Endothelial cell of umbilical vein (primary cell): Measurements from ENCODE around the gene ZBTB21. TPM values are rescaled to one million over a fixed set of nuclear protein-coding genes. Genes with fewer than 3 reads are reported as not detected.

Experiments
- BruUV-seq: library from RNA; stranded (reverse); fragments of 400-500 nt; replicated peaks from 2 replicates; lab custom pipeline; 2021; lab: Mats Ljungman, UMichigan
- CTCF ChIA-PET: fragments of 300-600, 350-600 bp; sonication (Branson Sonifier 250); formaldehyde crosslinking; loops from one replicate; lab custom pipeline; 2021; ENCODE audit warnings: antibody characterized with exemption, inconsistent platforms; lab: Charles Lee
- POLR2A ChIA-PET: fragments of 300-600, 350-600 bp; sonication (Branson Sonifier 250); formaldehyde crosslinking; loops from one replicate; lab custom pipeline; 2021; ENCODE audit warnings: antibody characterized with exemption, inconsistent platforms; lab: Charles Lee
- DNase-seq: peaks from one replicate; pipeline ENCODE4 v3.0.0-alpha.2; 2011; ENCODE audit warnings: low read depth, low spot score
- FAIRE-seq: peaks from 2 replicates; lab custom pipeline; 2011; peaks lifted over from hg19 to GRCh38; lab: Jason Lieb, UNC
- H2AFZ ChIP-seq: 2 replicates; pipeline ENCODE4 v1.6.0; 2012; ENCODE audit warnings: low read depth, low read length, control low read depth, inconsistent platforms
- H3K27ac ChIP-seq: 2 replicates; pipeline ENCODE4 v1.5.1; 2011; ENCODE audit warnings: low read depth, mild to moderate bottlenecking, control low read depth, low read length, moderate library complexity; ENCODE audit not compliant: insufficient read depth
- H3K27me3 ChIP-seq, 2 experiments: 2 replicates each; pipeline versions ENCODE4 v1.6.0 to v1.6.1; 2011; ENCODE audit warnings: low read length in 2 of 2, mixed read lengths in 1 of 2; ENCODE audit not compliant: control insufficient read depth in 2 of 2, insufficient read depth in 2 of 2
- H3K36me3 ChIP-seq, 2 experiments: 2 replicates in 1 of 2; 3 replicates in 1 of 2; pipeline ENCODE4 v1.5.1; 2011; ENCODE audit warnings: low read length in 2 of 2, mild to moderate bottlenecking in 1 of 2, moderate library complexity in 1 of 2; ENCODE audit not compliant: control insufficient read depth in 2 of 2, insufficient read depth in 2 of 2; ENCODE audit errors: extremely low read depth in 1 of 2
- H3K4me1 ChIP-seq: 3 replicates; pipeline ENCODE4 v1.5.1; 2011; ENCODE audit warnings: mild to moderate bottlenecking, low read length; ENCODE audit not compliant: control insufficient read depth, insufficient read depth; ENCODE audit errors: extremely low read depth
- H3K4me2 ChIP-seq: 2 replicates; pipeline ENCODE4 v1.6.1; 2011; ENCODE audit warnings: low read length, control low read depth, mixed read lengths; ENCODE audit not compliant: insufficient read depth
- H3K4me3 ChIP-seq, 3 experiments: fragments of 200-600 bp in 1 of 3; sonication (generic), shearing (Covaris generic) in 1 of 3; replicated peaks in 1 of 3; 2 replicates each; pipeline ENCODE4 v1.5.1; 2011 to 2016; ENCODE audit warnings: control low read depth in 3 of 3, low read length in 3 of 3, mild to moderate bottlenecking in 2 of 3, inconsistent platforms in 1 of 3, low read depth in 1 of 3, moderate library complexity in 1 of 3; ENCODE audit not compliant: insufficient read depth in 1 of 3
- H3K79me2 ChIP-seq: 2 replicates; pipeline ENCODE4 v1.6.0; 2012; ENCODE audit warnings: low read length, inconsistent platforms; ENCODE audit not compliant: control insufficient read depth, insufficient read depth
- H3K9ac ChIP-seq: replicated peaks from 2 replicates; pipeline ENCODE3; 2011; ENCODE audit warnings: low read length, control low read depth; ENCODE audit not compliant: insufficient read depth; ENCODE audit errors: extremely low read depth
- H3K9me1 ChIP-seq: replicated peaks from 3 replicates; pipeline ENCODE4 v1.6.0; 2011; ENCODE audit warnings: mild to moderate bottlenecking, low read length; ENCODE audit not compliant: control insufficient read depth, insufficient read depth; ENCODE audit errors: extremely low read depth
- H3K9me3 ChIP-seq: replicated peaks from 2 replicates; pipeline ENCODE4 v1.5.1; 2012; ENCODE audit warnings: low read length, inconsistent platforms; ENCODE audit not compliant: control insufficient read depth, insufficient read depth
- H4K20me1 ChIP-seq: replicated peaks from 2 replicates; pipeline ENCODE3; 2011; ENCODE audit warnings: mild to moderate bottlenecking, low read length; ENCODE audit not compliant: control insufficient read depth, insufficient read depth; ENCODE audit errors: extremely low read depth
- CTCF ChIP-seq, 2 donors: IDR thresholded peaks; 1 replicate in 1 of 2; 2 replicates in 1 of 2; pipeline ENCODE4 v1.5.1; 2011; ENCODE audit warnings: low read length in 2 of 2, mild to moderate bottlenecking in 2 of 2, moderate library complexity in 2 of 2, control low read depth in 1 of 2, inconsistent platforms in 1 of 2, low read depth in 1 of 2; ENCODE audit not compliant: insufficient read depth in 1 of 2; ENCODE audit errors: extremely low read depth in 1 of 2
- EZH2 ChIP-seq: IDR thresholded peaks from 2 replicates; pipeline ENCODE4 v1.6.1; 2012; ENCODE audit warnings: borderline replicate concordance, low read depth, mild to moderate bottlenecking, moderate library complexity, low read length, inconsistent platforms; ENCODE audit not compliant: severe bottlenecking
- FOS ChIP-seq: IDR thresholded peaks from 2 replicates; pipeline ENCODE4 v1.6.1; 2011; ENCODE audit warnings: mild to moderate bottlenecking, low read length, moderate library complexity, borderline replicate concordance; ENCODE audit not compliant: insufficient read depth
- GATA2 ChIP-seq: IDR thresholded peaks from 2 replicates; pipeline ENCODE4 v1.7.0; 2011; ENCODE audit warnings: low read depth, mild to moderate bottlenecking, moderate library complexity, mixed read lengths, low read length; ENCODE audit not compliant: insufficient read length, insufficient read depth
- JUN ChIP-seq: IDR thresholded peaks from 2 replicates; pipeline ENCODE4 v1.6.1; 2011; ENCODE audit warnings: borderline replicate concordance, low read depth; ENCODE audit not compliant: insufficient read length, insufficient read depth
- MAX ChIP-seq: IDR thresholded peaks from 2 replicates; pipeline ENCODE4 v1.6.1; 2011; ENCODE audit not compliant: insufficient read depth, insufficient read length
- MYC ChIP-seq: IDR thresholded peaks from one replicate; pipeline ENCODE4 v1.6.1; 2011; ENCODE audit warnings: mild to moderate bottlenecking, low read depth, low read length
- POLR2A ChIP-seq: IDR thresholded peaks from 2 replicates; pipeline ENCODE4 v1.6.1; 2012; ENCODE audit warnings: low read depth, mild to moderate bottlenecking, control low read depth, low read length
- POLR2AphosphoS5 ChIP-seq: IDR thresholded peaks from 2 replicates; pipeline ENCODE4 v1.6.1; 2012; ENCODE audit warnings: low read depth, mild to moderate bottlenecking, control low read depth, low read length, moderate library complexity; ENCODE audit not compliant: insufficient read depth
- dilution Hi-C: fragments of 300-500 bp; cut with MboI; formaldehyde crosslinking; loops from one replicate; pipeline ENCODE4 v1.15.0; 2019; ENCODE audit warnings: low sequenced_read_pairs; ENCODE audit not compliant: extremely low pct_ligation_motif_present
- intact Hi-C: fragments of 100-400 bp; cut with micrococcal nuclease; formaldehyde crosslinking; loops from one replicate; pipeline ENCODE4 v1.10.0; 2022
- polyA plus RNA-seq, 4 experiments: library from polyadenylated mRNA; depleted of rRNA in 3 of 4; stranded (reverse) in 3 of 4; unstranded in 1 of 4; fragments of >200 nt; gene quantifications; 2 replicates each; pipeline versions ENCODE4 v1.2.1 to v1.2.3, GENCODE V29; 2011 to 2012; ENCODE audit warnings: missing spikeins in 1 of 4
- total RNA-seq: library from RNA; stranded (reverse); gene quantifications from 2 replicates; pipeline ENCODE4 v1.2.3, GENCODE V29; 2021

ZBTB21 gene
- total and polyA plus RNA-seq, 2 donors (not counting 3 experiments of a cell fraction or from before 2014, with no cell fraction given) = 2.8 to 12.4 TPM

- Histone ChIP-seq H3K27me3 (no peaks in the 10 kb centered on the region), H2AFZ (no peak overlapping the region), H3K9me1 (no peaks in the 10 kb centered on the region), H3K79me2 (peaks cover 22% of the 10 kb centered on the region), H3K9me3 (no peaks in the 10 kb centered on the region), H3K4me2 (no peak overlapping the region), H4K20me1 (no peaks in the 10 kb centered on the region), H3K4me3 (no peak overlapping the region), H3K27ac (no peak overlapping the region), H3K4me1 (no peaks in the 10 kb centered on the region), H3K36me3 (peaks cover 0 to 4% of the 10 kb centered on the region in 2 experiments), H3K9ac (no peak overlapping the region)
- no peak for TF ChIP-seq MAX
- DNase-seq (no peak), FAIRE-seq (no peak)
- ChIA-PET CTCF (no interaction called here), POLR2A (no interaction called here)
- no TSS peak for BruUV-seq
- dilution Hi-C loops = no loop called here
- intact Hi-C loops = no loop called here
Measured at GRCh38 chr21:42003051-42003461, 7.1 kb downstream of the ZBTB21 start.

- ChIA-PET CTCF (no interaction called here), POLR2A (no interaction called here)
- H3K4me2 ChIP-seq = no peak overlapping the region
- H3K36me3 ChIP-seq = peaks cover 0 to 4% of the 10 kb centered on the region in 2 experiments
- no peaks in the 10 kb centered on the region for H3K4me1 ChIP-seq
- H3K79me2 ChIP-seq = peaks cover 18% of the 10 kb centered on the region
- intact Hi-C loops = no loop called here
- no peaks in the 10 kb centered on the region for H4K20me1 ChIP-seq
- BruUV-seq = no TSS peak
- no peak for FAIRE-seq
- no peak overlapping the region for H3K4me3 ChIP-seq
- H3K9me3 ChIP-seq = no peaks in the 10 kb centered on the region
- DNase-seq = no peak
- H3K9me1 ChIP-seq = no peaks in the 10 kb centered on the region
- dilution Hi-C loops = no loop called here
- H3K9ac ChIP-seq = no peak overlapping the region
- TF ChIP-seq EZH2 (no peak), POLR2A (no peak), MYC (no peak), GATA2 (no peak), CTCF (IDR thresholded peaks at IDR 0.05; ENCODE audit: extremely low read depth in 1 of 2, insufficient read depth in 1 of 2, low read depth in 1 of 2, low read length in 2 of 2) (no peak), POLR2AphosphoS5 (no peak), FOS (no peak), JUN (no peak), MAX (no peak)
- H3K27ac ChIP-seq = no peak overlapping the region
- no peak overlapping the region for H2AFZ ChIP-seq
- no peaks in the 10 kb centered on the region for H3K27me3 ChIP-seq
Measured at GRCh38 chr21:42002421-42002958, 7.7 kb downstream of the ZBTB21 start.
